ENCODE measurements around the gene CAP2.

- TF ChIP-seq, protein P1, sequence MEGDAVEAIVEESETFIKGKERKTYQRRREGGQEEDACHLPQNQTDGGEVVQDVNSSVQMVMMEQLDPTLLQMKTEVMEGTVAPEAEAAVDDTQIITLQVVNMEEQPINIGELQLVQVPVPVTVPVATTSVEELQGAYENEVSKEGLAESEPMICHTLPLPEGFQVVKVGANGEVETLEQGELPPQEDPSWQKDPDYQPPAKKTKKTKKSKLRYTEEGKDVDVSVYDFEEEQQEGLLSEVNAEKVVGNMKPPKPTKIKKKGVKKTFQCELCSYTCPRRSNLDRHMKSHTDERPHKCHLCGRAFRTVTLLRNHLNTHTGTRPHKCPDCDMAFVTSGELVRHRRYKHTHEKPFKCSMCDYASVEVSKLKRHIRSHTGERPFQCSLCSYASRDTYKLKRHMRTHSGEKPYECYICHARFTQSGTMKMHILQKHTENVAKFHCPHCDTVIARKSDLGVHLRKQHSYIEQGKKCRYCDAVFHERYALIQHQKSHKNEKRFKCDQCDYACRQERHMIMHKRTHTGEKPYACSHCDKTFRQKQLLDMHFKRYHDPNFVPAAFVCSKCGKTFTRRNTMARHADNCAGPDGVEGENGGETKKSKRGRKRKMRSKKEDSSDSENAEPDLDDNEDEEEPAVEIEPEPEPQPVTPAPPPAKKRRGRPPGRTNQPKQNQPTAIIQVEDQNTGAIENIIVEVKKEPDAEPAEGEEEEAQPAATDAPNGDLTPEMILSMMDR (conservative IDR thresholded peaks at IDR 0.05; ENCODE audit: low read depth in 2 of 2), result no peak
- TF ChIP-seq EZH2 (IDR thresholded peaks at IDR 0.05; ENCODE audit: low read depth, unreplicated experiment), result no peak
- TF ChIP-seq, protein P2, sequence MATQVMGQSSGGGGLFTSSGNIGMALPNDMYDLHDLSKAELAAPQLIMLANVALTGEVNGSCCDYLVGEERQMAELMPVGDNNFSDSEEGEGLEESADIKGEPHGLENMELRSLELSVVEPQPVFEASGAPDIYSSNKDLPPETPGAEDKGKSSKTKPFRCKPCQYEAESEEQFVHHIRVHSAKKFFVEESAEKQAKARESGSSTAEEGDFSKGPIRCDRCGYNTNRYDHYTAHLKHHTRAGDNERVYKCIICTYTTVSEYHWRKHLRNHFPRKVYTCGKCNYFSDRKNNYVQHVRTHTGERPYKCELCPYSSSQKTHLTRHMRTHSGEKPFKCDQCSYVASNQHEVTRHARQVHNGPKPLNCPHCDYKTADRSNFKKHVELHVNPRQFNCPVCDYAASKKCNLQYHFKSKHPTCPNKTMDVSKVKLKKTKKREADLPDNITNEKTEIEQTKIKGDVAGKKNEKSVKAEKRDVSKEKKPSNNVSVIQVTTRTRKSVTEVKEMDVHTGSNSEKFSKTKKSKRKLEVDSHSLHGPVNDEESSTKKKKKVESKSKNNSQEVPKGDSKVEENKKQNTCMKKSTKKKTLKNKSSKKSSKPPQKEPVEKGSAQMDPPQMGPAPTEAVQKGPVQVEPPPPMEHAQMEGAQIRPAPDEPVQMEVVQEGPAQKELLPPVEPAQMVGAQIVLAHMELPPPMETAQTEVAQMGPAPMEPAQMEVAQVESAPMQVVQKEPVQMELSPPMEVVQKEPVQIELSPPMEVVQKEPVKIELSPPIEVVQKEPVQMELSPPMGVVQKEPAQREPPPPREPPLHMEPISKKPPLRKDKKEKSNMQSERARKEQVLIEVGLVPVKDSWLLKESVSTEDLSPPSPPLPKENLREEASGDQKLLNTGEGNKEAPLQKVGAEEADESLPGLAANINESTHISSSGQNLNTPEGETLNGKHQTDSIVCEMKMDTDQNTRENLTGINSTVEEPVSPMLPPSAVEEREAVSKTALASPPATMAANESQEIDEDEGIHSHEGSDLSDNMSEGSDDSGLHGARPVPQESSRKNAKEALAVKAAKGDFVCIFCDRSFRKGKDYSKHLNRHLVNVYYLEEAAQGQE (IDR thresholded peaks at IDR 0.05; ENCODE audit: unreplicated experiment), result no peak
- TF ChIP-seq EZH2phosphoT487 (IDR thresholded peaks at IDR 0.05; ENCODE audit: unreplicated experiment), result no peak
- no peak for TF ChIP-seq JUNB (IDR thresholded peaks at IDR 0.05; ENCODE audit: unreplicated experiment)
- no peak for TF ChIP-seq POLR2AphosphoS5 (IDR thresholded peaks at IDR 0.05; ENCODE audit: low read depth)
- no peak for TF ChIP-seq CREB1 (CRISPR knock-in tag; IDR thresholded peaks at IDR 0.05; ENCODE audit: low read depth)
- no peak for TF ChIP-seq ETS1 (IDR thresholded peaks at IDR 0.05)
- no peak for TF ChIP-seq ZNF462 (CRISPR knock-in tag; IDR thresholded peaks at IDR 0.05)
- no peak for TF ChIP-seq NANOG (IDR thresholded peaks at IDR 0.05; ENCODE audit: borderline replicate concordance)
- no peak for TF ChIP-seq STAT1 (IDR thresholded peaks at IDR 0.05; ENCODE audit: unreplicated experiment)
- no peak for TF ChIP-seq ZNF114 (CRISPR knock-in tag; IDR thresholded peaks at IDR 0.05)
- TF ChIP-seq ZNF331 (CRISPR knock-in tag; IDR thresholded peaks at IDR 0.05; ENCODE audit: low read depth), result no peak
These were observed 667 bp downstream of the CAP2 start for GRCh38 chr6:17393892-17394631.

All from GM23338 (cell line).